ENCODE data around the gene DNAJC16. TPM values are rescaled to one million over a fixed set of nuclear protein-coding genes. Genes with fewer than 3 reads are reported as not detected.

DNAJC16 gene
- total and polyA plus RNA-seq, 2 of the 4 experiments (the other 2 are of a cell fraction) = 8.0 to 13.1 TPM

GRCh38 chr1:15522551-15522950 lies 4.1 kb upstream of the DNAJC16 start:
- no peaks in the 10 kb centered on the region; the same call in 1 of the 2 replicates for H3K36me3 ChIP-seq (ENCODE audit: control insufficient read depth, insufficient read depth, low read length)
- H4K5ac ChIP-seq (ENCODE audit: low read depth, low read length) = no peak overlapping the region
- H2BK20ac ChIP-seq (ENCODE audit: low read depth, low read length) = no peak overlapping the region
- no peaks in the 10 kb centered on the region; the same call in none of the 2 replicates for H4K20me1 ChIP-seq (ENCODE audit: insufficient read depth, low read length)
- no peak for ATAC-seq (ENCODE audit: low read depth)
- H3K56ac ChIP-seq (ENCODE audit: extremely low read depth, insufficient read depth, low read length) = no peak overlapping the region
- no peak overlapping the region for H3K14ac ChIP-seq (replicated peaks; ENCODE audit: low read depth, low read length)
- no peak overlapping the region for H3K4ac ChIP-seq (ENCODE audit: low read depth, low read length)
- no peak overlapping the region for H3K18ac ChIP-seq (ENCODE audit: low read depth, low read length)
- no peak for DNase-seq
- no peak overlapping the region for H3K4me2 ChIP-seq (ENCODE audit: low read depth, low read length)
- H2BK120ac ChIP-seq (ENCODE audit: low read depth, low read length) = no peak overlapping the region
- WGBS, 2 experiments (ENCODE audit: extremely low coverage in 2 of 2, insufficient read length in 1 of 2) = 92% methylated on average over 3 of the region's 4 CpGs; no CpG with 5 or more reads in 1 of the 2 experiments
- peaks cover 10% of the 10 kb centered on the region for H3K9me1 ChIP-seq (ENCODE audit: insufficient read depth, low read length)
- TF ChIP-seq RAD21 (IDR thresholded peaks at IDR 0.05; ENCODE audit: low read length) (no peak), BHLHE40 (IDR thresholded peaks at IDR 0.05; ENCODE audit: low read depth, low read length) (no peak), MXI1 (IDR thresholded peaks at IDR 0.05; ENCODE audit: borderline replicate concordance, low read depth, low read length) (no peak), FOS (IDR thresholded peaks at IDR 0.05; ENCODE audit: low read depth, low read length) (no peak), SMC3 (IDR thresholded peaks at IDR 0.05; ENCODE audit: low read depth, low read length) (no peak), RFX5 (IDR thresholded peaks at IDR 0.05; ENCODE audit: low read depth, low read length) (no peak), CEBPB (IDR thresholded peaks at IDR 0.05; ENCODE audit: low read depth, low read length) (no peak), MAZ (IDR thresholded peaks at IDR 0.05; ENCODE audit: borderline replicate concordance, low read depth, low read length) (no peak), MAFK (IDR thresholded peaks at IDR 0.05; ENCODE audit: low read depth, low read length) (no peak), POLR2A (IDR thresholded peaks at IDR 0.05; ENCODE audit: low read depth, low read length) (no peak; the same call in 1 of the 2 replicates), USF2 (IDR thresholded peaks at IDR 0.05; ENCODE audit: low read depth, low read length) (no peak), ELK1 (IDR thresholded peaks at IDR 0.05; ENCODE audit: borderline replicate concordance, low read depth, low read length) (no peak)
- TF ChIP-seq, protein P1, sequence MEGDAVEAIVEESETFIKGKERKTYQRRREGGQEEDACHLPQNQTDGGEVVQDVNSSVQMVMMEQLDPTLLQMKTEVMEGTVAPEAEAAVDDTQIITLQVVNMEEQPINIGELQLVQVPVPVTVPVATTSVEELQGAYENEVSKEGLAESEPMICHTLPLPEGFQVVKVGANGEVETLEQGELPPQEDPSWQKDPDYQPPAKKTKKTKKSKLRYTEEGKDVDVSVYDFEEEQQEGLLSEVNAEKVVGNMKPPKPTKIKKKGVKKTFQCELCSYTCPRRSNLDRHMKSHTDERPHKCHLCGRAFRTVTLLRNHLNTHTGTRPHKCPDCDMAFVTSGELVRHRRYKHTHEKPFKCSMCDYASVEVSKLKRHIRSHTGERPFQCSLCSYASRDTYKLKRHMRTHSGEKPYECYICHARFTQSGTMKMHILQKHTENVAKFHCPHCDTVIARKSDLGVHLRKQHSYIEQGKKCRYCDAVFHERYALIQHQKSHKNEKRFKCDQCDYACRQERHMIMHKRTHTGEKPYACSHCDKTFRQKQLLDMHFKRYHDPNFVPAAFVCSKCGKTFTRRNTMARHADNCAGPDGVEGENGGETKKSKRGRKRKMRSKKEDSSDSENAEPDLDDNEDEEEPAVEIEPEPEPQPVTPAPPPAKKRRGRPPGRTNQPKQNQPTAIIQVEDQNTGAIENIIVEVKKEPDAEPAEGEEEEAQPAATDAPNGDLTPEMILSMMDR (conservative IDR thresholded peaks at IDR 0.05; ENCODE audit: low read depth, low read length) = no peak
- peak overlapping the region; percentile 39 for H2AK9ac ChIP-seq (replicated peaks; ENCODE audit: low read depth, low read length, poor library complexity)
- no peaks in the 10 kb centered on the region for H3K27me3 ChIP-seq (ENCODE audit: control insufficient read depth, insufficient read depth, low read length)
- H3K9me3 ChIP-seq (ENCODE audit: control insufficient read depth, insufficient read depth, low read length) = no peaks in the 10 kb centered on the region
- H2AFZ ChIP-seq (replicated peaks; ENCODE audit: low read length, poor library complexity) = no peak overlapping the region
- BruUV-seq (replicated peaks) = no TSS peak
- no peak overlapping the region for H3K27ac ChIP-seq (ENCODE audit: insufficient read depth, low read length)
- no peak overlapping the region for H4K91ac ChIP-seq (ENCODE audit: insufficient read depth, low read depth, low read length)
- no peak overlapping the region for H3K4me3 ChIP-seq (ENCODE audit: insufficient read depth, low read depth, low read length)
- no peak overlapping the region for H3K9ac ChIP-seq (ENCODE audit: low read depth, low read length)
- CTCF ChIA-PET = no interaction called here
- H3K23ac ChIP-seq (ENCODE audit: low read depth, low read length) = no peak overlapping the region
- in situ Hi-C loops (cut with MboI; ENCODE audit: low sequenced_read_pairs) (no loop called here), intact Hi-C loops (cut with micrococcal nuclease) (loop anchor here (5.0 kb wide), 1 partner anchor 200 kb away; no protein-coding TSS in a partner anchor), dilution Hi-C loops (cut with HindIII; ENCODE audit: low sequenced_read_pairs, unreplicated experiment) (no loop called here)
- H2AK5ac ChIP-seq (ENCODE audit: low read depth, low read length) = no peak overlapping the region
- H3K79me1 ChIP-seq (ENCODE audit: low read depth in 1 of 2, low read length in 2 of 2) = peaks cover 5 to 22% of the 10 kb centered on the region in 2 experiments; a peak in 3 of 4 replicates
- H2BK5ac ChIP-seq (ENCODE audit: low read depth, low read length, poor library complexity, severe bottlenecking) = no peak overlapping the region
- H4K8ac ChIP-seq (ENCODE audit: low read depth in 2 of 2, low read length in 2 of 2) = no peak overlapping the region
- H2BK15ac ChIP-seq (ENCODE audit: low read depth, low read length) = no peak overlapping the region
- H3K4me1 ChIP-seq (ENCODE audit: control insufficient read depth, insufficient read depth, low read length) = peaks cover 2% of the 10 kb centered on the region
- POLR2A ChIA-PET (ENCODE audit: unreplicated experiment) = no interaction called here

Data from IMR-90 (cell line).